COLO829 (cell line): ENCODE results near the gene ZNF358.

Source experiments
- DNase-seq: peaks from one replicate; pipeline ENCODE4 v3.0.0; 2012; ENCODE audit warnings: low spot score

ZNF358 gene

GRCh38 chr19:7515645-7516151 is at the start of gene ZNF358:
Gene ZNF358, plus strand, starts transcription at chr19:7516103. Its CDS starts 3,140 bp downstream, at chr19:7519243.
- DNase-seq = peak; percentile 60

DNA sequence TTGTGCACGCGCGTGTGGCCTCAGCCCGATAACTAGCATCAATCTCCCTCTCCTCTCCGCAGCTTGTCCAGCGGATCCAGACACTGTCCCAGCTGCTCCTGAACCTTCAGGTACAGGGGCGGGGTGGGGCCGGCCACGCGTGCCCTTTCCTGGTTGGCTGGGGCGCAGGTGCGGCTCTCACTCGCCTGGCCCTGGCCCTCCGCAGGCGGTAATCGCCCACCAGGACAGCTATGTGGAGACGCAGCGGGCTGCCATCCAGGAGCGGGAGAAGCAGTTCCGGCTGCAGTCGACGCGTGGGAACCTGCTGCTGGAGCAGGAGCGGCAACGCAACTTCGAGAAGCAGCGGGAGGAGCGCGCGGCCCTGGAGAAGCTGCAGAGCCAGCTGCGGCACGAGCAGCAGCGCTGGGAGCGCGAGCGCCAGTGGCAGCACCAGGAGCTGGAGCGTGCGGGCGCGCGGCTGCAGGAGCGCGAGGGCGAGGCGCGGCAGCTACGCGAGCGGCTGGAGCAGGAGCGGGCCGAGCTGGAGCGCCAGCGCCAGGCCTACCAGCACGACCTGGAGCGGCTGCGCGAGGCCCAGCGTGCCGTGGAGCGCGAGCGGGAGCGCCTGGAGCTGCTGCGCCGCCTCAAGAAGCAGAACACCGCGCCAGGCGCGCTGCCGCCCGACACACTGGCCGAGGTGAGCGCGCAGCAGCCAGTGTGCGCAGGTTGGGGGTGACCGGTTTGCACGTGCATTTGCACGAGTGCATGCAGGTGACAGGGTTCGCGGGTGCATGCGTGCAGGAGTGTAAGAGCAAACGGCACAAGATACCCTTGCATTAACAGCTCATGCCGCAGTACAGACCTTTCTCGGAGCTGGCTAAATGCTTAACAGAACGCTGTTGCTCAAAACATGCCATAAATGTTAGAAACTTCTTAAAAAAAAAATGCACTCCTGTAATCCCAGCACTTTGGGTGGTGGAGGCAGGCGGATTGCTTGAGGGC is 48.6 kb upstream of the ZNF358 start:
- DNase-seq = no peak

GRCh38 chr19:7468840-7469239 is 47.1 kb upstream of the ZNF358 start:
- DNase-seq = no peak

DNA sequence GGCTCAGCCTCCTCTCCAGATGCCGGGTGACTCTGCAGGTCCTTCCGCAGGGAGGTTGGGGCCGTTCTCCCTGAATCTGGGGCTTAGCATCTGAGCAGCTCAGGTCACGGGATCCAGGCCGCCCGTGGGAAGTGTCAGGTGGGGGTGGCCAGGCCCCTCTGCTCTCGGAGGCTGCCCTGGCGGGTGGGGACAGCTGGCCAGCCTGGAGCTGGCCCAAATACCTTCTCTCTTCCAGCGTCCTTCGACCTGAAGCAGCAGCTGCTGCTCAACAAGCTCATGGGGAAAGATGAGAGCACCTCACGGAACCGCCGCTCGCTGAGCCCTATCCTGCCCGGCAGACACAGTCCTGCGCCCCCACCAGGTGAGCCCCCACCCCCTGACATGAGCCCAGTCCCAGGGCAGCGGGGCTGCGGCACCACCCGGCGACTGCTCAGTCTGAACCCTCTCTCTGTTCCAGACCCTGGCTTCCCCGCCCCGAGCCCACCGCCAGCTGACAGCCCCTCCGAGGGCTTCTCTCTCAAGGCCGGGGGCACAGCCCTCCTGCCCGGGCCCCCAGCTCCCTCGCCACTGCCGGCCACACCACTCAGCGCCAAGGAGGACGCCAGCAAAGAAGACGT is 46.1 kb upstream of the ZNF358 start:
- no peak for DNase-seq

GRCh38 chr19:7470540-7471305 is 45.2 kb upstream of the ZNF358 start:
- no peak for DNase-seq

- no peak for DNase-seq
These were observed 43.9 kb upstream of the ZNF358 start for GRCh38 chr19:7471696-7472615.

DNA sequence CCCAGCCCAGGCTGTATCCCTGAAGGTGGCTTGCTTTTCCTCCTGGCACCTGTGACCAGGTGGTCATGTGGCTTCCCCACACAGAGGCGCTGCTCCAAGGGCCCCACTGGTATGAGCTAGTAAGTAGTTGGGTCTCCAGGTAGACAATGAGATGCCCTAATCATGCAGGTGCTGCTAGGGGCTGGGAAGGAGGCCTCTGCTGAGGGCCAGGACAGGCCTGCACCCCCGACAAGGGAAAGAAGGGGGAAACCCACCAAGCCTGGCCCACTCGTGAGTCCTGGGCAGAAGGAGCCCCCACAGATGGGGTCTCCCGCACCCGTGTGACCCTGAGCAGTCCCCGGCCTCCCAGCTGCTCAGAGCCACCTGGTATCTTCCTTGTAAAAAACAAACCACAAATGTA is 40.2 kb upstream of the ZNF358 start:
- DNase-seq = no peak

DNA sequence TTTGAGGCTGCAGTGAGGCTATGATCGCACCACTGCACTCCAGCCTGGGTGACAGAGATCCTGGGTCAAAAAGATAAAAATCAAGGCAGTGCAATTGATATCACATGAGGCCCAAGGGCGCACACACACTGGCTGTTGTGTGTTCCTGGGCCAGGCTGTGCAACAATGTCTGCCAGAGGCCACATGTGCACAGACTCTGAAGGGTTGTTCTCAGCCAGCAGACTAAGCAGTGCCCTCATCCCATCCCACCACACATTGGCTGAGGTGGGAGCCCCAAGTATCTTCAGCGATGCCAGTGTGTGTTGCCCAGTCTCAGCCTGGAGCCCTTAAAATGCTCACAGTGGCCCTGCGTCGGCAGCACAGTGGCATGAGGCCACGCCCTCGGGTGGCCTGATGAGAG is 39.7 kb upstream of the ZNF358 start:
- DNase-seq = no peak

DNA sequence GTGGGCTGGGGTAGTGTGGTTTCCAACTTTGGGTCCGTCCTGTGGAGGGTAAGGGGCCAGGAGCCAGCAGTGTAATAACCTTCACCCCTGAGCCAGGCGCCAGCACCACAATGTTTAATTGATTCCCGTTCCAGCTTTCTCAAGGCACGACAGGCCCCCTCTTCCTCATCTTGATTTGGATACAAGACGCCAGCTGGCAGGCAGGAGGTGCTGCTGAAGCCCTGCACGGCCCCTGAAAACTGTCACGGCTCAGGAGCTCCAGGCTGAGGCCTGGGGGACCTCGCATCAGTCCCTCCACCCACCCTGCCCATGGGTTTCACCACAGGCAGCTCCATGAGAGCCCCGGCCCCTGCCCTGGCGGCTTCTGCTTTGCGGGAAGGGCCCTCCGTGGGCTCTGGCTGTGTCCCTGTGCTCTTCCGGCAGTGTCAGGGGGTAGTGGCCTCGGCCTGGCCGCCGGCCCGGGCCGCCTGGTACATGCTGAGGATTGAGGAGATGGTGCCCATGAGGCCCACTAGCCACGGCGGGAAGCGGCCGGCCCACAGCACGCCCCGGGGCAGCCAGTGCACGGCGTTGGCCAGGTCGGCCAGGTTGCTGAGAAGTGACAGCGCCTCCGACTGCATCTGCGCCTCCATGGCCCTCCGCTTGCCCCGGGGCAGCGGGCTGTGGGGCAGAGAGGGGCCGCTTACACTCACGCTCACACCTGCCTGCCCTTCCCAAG is 39.0 kb upstream of the ZNF358 start:
- DNase-seq = no peak

DNA sequence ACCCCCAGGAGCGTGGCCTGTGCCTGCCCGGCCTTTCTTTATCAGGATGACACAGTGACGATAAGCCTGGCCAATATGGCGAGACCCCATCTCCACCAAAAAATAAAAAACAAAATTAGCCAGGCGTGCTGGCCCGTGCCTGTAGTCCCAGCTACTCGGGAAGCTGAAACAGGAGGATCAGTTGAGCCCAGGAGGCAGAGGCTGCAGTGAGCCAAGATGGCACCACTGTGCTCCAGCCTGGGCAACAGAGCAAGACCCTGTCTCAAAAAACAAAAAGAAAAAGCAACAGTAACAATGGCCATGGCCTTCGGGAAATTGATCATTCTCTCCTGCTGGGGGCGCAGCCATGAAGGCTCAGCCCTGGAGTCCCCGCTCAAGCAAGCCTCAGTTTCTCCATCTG is 38.1 kb upstream of the ZNF358 start:
- no peak for DNase-seq

DNA sequence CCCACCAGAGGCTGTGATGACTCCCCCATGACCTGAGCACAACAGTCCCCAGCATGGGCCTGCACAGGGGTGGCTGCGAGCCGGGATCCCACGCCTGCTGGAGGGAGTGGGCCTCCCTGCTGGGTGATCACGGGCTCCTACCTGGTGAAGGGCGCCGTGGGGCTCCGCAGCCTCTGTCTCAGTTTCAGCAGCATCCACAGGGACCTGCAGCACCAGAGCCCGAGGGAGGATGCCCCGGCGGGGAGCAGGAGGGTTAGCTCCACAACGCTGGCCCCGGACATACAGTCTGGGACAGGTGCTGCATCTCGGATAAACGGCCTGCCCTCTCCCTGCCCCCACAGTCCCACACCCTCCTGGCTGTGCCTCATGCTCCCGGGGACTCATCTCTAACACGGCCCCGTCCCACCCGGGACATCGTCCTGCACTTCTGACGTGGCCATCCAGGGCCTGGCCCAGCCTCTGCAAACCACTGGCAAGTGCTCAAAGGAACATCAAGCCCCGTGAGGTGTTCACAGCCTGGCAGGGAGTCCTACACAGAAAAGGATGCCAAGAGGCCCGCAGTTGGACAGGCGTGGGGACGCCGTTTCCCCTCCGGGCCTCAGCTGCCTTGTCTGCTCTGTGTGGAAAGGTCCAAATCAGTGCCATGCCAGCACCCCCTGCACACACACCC is 37.6 kb upstream of the ZNF358 start:
- DNase-seq = no peak

DNA sequence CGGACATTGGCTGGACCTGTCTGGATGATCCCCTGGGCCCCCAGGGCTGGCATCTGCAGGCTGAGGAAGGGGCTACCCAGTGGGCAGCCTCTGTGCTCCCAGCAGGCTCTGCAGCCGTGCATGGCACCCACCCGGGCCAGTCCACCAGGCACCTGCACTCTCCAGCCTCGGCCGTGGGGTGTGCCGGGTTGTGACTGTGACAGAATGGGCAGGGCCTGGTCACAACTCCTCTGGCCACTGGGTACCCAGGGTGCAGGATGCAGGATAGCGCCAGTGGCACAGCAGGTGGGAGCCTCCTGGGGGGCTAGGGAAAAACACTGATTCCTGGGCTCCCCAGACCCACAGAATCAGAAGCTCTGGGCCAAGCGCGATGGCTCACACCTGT is 37.1 kb upstream of the ZNF358 start:
- DNase-seq = no peak

GRCh38 chr19:7480222-7480969 is 35.5 kb upstream of the ZNF358 start:
- no peak for DNase-seq

DNA sequence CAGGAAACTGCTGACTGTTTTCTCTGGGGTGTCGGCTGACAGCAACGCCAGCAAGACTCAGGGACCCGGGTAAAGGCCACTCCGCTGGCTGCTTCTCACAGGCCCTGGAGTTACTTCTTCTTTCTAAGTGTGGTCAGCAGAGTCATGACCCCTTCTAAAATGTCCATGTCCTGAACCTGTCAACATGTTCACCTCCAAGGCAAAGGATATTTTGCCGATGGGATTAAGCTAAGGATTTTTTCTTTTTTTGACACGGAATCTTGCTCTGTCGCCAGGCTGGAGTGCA is 35.0 kb upstream of the ZNF358 start:
- no peak for DNase-seq

GRCh38 chr19:7482584-7483439 is 33.1 kb upstream of the ZNF358 start:
- DNase-seq = no peak

GRCh38 chr19:7483720-7484201 is 32.1 kb upstream of the ZNF358 start:
- DNase-seq = no peak

- DNase-seq = no peak
These were observed 29.0 kb upstream of the ZNF358 start for GRCh38 chr19:7486923-7487322.

GRCh38 chr19:7488736-7489353 is 27.1 kb upstream of the ZNF358 start, which contains the start of gene PEX11G:
Gene PEX11G, minus strand, starts transcription at chr19:7489035. Its CDS starts 25 bp downstream, at chr19:7489010.
- DNase-seq = peak; percentile 97
